HL-60 (cell line): ENCODE measurements around the gene TRIM72.

Source experiments
- DNase-seq, 2 experiments: peaks; one replicate each; pipeline ENCODE4 v3.0.0-alpha.2; 2010 to 2020; ENCODE audit warnings: low read depth in 1 of 2, low spot score in 1 of 2
- H3K27ac ChIP-seq: fragments of 250-450 bp; sonication (Bioruptor Pico); replicated peaks from 2 replicates; pipeline ENCODE4 v1.5.1; 2020; ENCODE audit warnings: mild to moderate bottlenecking, moderate library complexity
- H3K27me3 ChIP-seq: fragments of 250-450 bp; sonication (Bioruptor Pico); 2 replicates; pipeline ENCODE4 v1.5.1; 2021; ENCODE audit warnings: mild to moderate bottlenecking, moderate library complexity; ENCODE audit not compliant: insufficient read depth, poor library complexity, severe bottlenecking
- H3K4me3 ChIP-seq: replicated peaks from 2 replicates; pipeline ENCODE4 v1.5.1; 2011; ENCODE audit warnings: mild to moderate bottlenecking, control low read depth, low read length; ENCODE audit not compliant: insufficient read depth
- CTCF ChIP-seq: IDR thresholded peaks from one replicate; pipeline ENCODE4 v1.5.1; 2011; ENCODE audit warnings: low read length, control low read depth, inconsistent platforms; ENCODE audit not compliant: insufficient read depth
- GABPA ChIP-seq: IDR thresholded peaks from 2 replicates; pipeline ENCODE4 v1.6.1; 2012; ENCODE audit warnings: low read depth
- POLR2AphosphoS5 ChIP-seq: IDR thresholded peaks from 2 replicates; pipeline ENCODE4 v1.6.1; 2012; ENCODE audit warnings: low read depth
- SPI1 ChIP-seq: IDR thresholded peaks from 2 replicates; pipeline ENCODE4 v1.6.1; 2012; ENCODE audit warnings: low read depth, mild to moderate bottlenecking, borderline replicate concordance
- TF ChIP-seq, protein P1 (sequence below): IDR thresholded peaks from 2 replicates; pipeline ENCODE4 v1.6.1; 2012; ENCODE audit warnings: low read depth; ENCODE audit not compliant: insufficient replicate concordance

TRIM72 gene

DNA sequence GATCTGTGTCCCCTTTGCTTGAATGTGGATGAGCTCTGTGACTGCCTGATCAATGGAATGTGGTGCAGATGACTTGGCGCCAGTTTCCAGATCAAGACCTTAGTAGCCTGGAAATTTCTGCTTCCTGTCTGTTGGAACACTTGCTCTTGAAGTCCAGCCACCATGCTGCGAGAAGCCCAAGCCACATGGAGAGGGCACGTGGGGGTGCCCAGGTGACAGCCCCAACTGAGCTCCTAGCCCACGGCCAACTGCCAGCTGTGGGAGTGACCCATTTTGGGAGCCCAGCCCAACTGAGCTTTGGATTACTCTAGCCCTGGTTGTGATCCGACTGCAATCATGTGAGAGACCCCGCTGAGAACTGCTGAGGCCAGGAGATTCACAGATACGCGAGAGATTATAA is 42.5 kb downstream of the TRIM72 start:
- no peak for DNase-seq
- no peaks in the 10 kb centered on the region for H3K27me3 ChIP-seq

DNA sequence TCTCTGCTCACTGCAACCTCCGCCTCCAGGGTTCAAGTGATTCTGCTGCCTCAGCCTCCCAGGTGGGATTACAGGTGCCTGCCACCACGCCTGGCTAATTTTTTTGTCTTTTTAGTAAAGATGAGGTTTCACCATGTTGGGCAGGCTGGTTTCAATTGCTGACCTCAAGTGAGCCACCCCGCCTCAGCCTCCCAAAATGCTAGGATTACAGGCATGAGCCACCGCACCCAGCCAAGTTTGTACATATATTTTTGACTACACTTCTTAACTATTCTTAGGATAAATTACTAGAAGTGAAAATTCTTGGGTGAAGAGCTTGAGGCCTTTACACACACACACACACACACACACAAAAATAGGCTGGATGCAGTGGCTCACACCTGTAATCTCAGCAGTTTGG is 44.4 kb downstream of the TRIM72 start:
- TF ChIP-seq GABPA (no peak), SPI1 (no peak), CTCF (no peak), POLR2AphosphoS5 (no peak)
- TF ChIP-seq, protein P1, sequence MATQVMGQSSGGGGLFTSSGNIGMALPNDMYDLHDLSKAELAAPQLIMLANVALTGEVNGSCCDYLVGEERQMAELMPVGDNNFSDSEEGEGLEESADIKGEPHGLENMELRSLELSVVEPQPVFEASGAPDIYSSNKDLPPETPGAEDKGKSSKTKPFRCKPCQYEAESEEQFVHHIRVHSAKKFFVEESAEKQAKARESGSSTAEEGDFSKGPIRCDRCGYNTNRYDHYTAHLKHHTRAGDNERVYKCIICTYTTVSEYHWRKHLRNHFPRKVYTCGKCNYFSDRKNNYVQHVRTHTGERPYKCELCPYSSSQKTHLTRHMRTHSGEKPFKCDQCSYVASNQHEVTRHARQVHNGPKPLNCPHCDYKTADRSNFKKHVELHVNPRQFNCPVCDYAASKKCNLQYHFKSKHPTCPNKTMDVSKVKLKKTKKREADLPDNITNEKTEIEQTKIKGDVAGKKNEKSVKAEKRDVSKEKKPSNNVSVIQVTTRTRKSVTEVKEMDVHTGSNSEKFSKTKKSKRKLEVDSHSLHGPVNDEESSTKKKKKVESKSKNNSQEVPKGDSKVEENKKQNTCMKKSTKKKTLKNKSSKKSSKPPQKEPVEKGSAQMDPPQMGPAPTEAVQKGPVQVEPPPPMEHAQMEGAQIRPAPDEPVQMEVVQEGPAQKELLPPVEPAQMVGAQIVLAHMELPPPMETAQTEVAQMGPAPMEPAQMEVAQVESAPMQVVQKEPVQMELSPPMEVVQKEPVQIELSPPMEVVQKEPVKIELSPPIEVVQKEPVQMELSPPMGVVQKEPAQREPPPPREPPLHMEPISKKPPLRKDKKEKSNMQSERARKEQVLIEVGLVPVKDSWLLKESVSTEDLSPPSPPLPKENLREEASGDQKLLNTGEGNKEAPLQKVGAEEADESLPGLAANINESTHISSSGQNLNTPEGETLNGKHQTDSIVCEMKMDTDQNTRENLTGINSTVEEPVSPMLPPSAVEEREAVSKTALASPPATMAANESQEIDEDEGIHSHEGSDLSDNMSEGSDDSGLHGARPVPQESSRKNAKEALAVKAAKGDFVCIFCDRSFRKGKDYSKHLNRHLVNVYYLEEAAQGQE, result no peak

More for the DNA sequence above, 42.5 kb downstream of the TRIM72 start:
- Histone ChIP-seq H3K4me3 (no peak overlapping the region), H3K27ac (no peak overlapping the region)
- TF ChIP-seq, protein P1, result no peak
- TF ChIP-seq GABPA, result no peak
- TF ChIP-seq CTCF, result no peak
- no peak for TF ChIP-seq POLR2AphosphoS5
- TF ChIP-seq SPI1, result no peak

GRCh38 chr16:31260136-31260931 is 46.4 kb downstream of the TRIM72 start:
- TF ChIP-seq POLR2AphosphoS5, result 0 out of 2 replicates have a peak, but pooled peaks have one; percentile 13
- TF ChIP-seq SPI1, result no peak
- H3K27me3 ChIP-seq, result no peaks in the 10 kb centered on the region
- H3K4me3 ChIP-seq, result peak overlapping the region; percentile 40
- DNase-seq, result peak in 1 of 2 experiments; percentile 53
- H3K27ac ChIP-seq, result peak overlapping the region; percentile 56

More for the DNA sequence above, 44.4 kb downstream of the TRIM72 start:
- no peak for DNase-seq
- no peak overlapping the region for H3K27ac ChIP-seq
- no peak overlapping the region for H3K4me3 ChIP-seq
- no peaks in the 10 kb centered on the region for H3K27me3 ChIP-seq

DNA sequence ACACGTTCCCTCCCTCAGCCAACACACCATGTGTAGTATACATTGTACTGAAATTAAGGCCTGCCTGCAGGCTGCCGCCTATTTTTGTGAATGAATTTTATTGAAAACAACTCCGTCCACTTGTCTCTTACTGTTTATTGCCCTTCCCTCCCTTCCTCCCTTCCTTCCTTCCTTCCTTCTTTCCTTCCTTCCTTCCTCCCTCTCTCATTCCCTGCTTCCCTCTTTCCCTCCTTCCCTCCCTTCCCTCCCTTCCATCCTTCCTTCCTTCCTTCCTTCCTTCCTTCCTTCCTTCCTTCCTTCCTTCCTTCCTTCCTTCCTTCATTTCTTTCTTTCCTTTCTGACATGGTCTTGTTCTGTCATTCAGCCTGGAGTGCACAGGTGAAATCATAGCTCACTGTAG is 48.2 kb downstream of the TRIM72 start:
- Histone ChIP-seq H3K27ac (no peak overlapping the region), H3K27me3 (no peaks in the 10 kb centered on the region), H3K4me3 (no peak overlapping the region)
- no peak for DNase-seq
- TF ChIP-seq, protein P1, result no peak
- TF ChIP-seq CTCF, result no peak
- TF ChIP-seq GABPA, result no peak
- no peak for TF ChIP-seq SPI1
- TF ChIP-seq POLR2AphosphoS5, result no peak
